NB4 (cell line): ENCODE measurements around the gene CDH4.
"Not testable (repeated sequence)": the region's sequence is repeated elsewhere in the genome, so short reads cannot be mapped to it uniquely, and the experiment has no call there.

Experiments used
- DNase-seq: peaks from one replicate; pipeline ENCODE4 v3.0.0; 2010; ENCODE audit warnings: low read depth
- H3K4me3 ChIP-seq: one replicate; pipeline ENCODE4 v1.5.1; 2011; ENCODE audit warnings: mild to moderate bottlenecking, low read depth, low read length, moderate library complexity
- MYC ChIP-seq: IDR thresholded peaks from 2 replicates; pipeline ENCODE4 v1.6.1; 2011; ENCODE audit warnings: low read depth, low read length
- POLR2A ChIP-seq: IDR thresholded peaks from 2 replicates; pipeline ENCODE4 v1.6.1; 2011; ENCODE audit warnings: mild to moderate bottlenecking; ENCODE audit not compliant: insufficient read length; ENCODE audit errors: extremely low read depth
- TF ChIP-seq, protein P1 (sequence below): IDR thresholded peaks from one replicate; pipeline ENCODE4 v1.5.1; 2012; ENCODE audit warnings: low read depth, low read length
- TF ChIP-seq, protein P2 (sequence below): IDR thresholded peaks from 2 replicates; pipeline ENCODE4 v1.6.1; 2011; ENCODE audit warnings: low read depth, low read length

CDH4 gene

DNA sequence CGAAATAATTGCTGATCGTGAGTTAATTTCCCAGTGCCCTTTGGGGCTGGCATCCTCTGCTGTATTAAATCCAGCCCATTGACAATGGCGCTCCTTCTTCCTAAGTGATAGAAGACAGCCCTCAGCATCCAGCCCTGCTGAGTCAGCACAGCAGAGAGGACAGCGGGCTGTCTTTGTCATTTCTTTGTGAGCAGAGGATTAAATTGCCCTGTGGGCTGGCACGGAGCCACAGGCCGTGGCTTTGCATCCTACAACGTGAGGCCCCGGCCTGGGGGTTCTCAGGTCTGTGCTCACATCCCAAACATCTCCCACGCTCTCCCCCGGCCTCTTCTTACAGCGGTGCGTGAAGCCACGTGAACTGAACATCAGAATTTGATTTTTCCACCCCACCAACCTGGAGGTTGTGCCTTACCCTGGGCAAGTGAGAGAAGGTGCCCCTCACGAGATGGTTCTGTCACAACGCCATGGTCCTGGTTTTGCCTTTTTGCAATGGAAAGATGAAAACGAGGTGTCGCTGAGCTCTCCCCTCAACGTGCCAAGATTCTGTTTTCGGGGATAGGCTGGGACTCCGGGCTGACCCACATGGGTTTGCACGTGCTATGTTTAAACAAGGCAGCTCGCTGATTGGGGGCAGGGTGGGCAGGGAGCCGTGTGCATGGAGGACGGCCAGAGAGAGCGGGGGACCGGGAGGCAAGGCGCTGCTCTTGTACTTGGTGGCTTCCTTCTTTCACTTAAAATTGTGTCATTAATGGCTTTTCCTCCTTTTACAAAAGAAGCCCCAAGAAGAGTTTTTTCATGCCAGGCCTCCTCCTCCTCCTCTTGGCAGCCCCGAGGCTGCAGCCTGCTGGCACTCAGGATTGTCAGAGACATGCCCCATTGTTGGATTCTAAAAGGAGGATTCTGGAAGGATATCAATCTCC is 19.5 kb downstream of the CDH4 start:
- DNase-seq: no peak
- TF ChIP-seq POLR2A (no peak), MYC (no peak)
- TF ChIP-seq, protein P1, sequence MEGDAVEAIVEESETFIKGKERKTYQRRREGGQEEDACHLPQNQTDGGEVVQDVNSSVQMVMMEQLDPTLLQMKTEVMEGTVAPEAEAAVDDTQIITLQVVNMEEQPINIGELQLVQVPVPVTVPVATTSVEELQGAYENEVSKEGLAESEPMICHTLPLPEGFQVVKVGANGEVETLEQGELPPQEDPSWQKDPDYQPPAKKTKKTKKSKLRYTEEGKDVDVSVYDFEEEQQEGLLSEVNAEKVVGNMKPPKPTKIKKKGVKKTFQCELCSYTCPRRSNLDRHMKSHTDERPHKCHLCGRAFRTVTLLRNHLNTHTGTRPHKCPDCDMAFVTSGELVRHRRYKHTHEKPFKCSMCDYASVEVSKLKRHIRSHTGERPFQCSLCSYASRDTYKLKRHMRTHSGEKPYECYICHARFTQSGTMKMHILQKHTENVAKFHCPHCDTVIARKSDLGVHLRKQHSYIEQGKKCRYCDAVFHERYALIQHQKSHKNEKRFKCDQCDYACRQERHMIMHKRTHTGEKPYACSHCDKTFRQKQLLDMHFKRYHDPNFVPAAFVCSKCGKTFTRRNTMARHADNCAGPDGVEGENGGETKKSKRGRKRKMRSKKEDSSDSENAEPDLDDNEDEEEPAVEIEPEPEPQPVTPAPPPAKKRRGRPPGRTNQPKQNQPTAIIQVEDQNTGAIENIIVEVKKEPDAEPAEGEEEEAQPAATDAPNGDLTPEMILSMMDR: no peak
- TF ChIP-seq, protein P2, sequence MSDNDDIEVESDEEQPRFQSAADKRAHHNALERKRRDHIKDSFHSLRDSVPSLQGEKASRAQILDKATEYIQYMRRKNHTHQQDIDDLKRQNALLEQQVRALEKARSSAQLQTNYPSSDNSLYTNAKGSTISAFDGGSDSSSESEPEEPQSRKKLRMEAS: no peak
- no peak overlapping the region for H3K4me3 ChIP-seq

DNA sequence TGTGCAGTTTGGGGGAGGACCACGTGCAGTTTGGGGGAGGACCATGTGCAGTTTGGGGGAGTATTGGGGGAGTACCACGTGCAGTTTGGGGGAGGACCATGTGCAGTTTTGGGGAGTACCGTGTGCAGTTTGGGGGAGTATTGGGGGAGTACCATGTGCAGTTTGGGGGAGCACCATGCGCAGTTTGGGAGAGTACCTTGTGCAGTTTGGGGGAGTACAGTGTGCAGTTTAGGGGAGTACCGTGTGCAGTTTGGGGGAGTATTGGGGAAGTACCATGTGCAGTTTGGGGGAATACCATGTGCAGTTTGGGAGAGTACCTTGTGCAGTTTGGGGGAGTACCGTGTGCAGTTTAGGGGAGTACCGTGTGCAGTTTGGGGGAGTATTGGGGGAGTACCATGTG is 21.0 kb downstream of the CDH4 start:
- not testable (repeated sequence) for DNase-seq, H3K4me3 ChIP-seq

DNA sequence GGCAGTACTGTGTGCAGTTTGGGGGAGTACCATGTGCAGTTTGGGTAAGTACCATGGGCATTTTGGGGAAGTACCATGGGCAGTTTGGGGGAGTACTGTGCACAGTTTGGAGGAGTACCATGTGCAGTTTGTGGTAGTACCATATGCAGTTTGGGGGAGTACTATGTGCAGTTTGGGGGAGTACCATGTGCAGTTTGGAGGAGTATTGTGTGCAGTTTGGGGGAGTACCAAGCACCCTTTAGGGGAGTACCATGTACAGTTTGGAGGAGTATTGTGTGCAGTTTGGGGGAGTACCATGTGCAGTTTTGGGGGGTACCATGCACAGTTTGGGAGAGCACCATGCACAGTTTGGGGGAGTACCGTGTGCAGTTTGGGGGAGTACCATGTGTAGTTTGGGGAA is 21.6 kb downstream of the CDH4 start:
- DNase-seq, H3K4me3 ChIP-seq: not testable (repeated sequence)

DNA sequence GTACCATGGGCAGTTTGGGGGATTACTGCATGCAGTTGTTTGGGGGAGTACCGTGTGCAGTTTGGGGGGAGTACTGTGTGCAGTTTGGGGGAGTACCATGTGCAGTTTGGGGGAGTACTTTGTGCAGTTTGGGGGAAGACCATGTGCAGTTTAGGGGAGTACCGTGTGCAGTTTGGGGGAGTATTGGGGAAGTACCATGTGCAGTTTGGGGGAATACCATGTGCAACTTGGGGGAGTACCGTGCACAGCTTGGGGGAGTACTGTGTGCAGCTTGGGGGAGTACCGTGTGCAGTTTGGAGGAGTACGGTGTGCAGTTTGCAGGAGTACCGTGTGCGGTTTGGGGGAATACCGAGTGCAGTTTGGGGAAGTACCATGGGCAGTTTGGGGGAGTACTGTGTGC is 22.3 kb downstream of the CDH4 start:
- TF ChIP-seq, protein P2: no peak
- TF ChIP-seq MYC (no peak), POLR2A (no peak)
- TF ChIP-seq, protein P1: no peak
- H3K4me3 ChIP-seq: no peak overlapping the region
- no peak for DNase-seq

DNA sequence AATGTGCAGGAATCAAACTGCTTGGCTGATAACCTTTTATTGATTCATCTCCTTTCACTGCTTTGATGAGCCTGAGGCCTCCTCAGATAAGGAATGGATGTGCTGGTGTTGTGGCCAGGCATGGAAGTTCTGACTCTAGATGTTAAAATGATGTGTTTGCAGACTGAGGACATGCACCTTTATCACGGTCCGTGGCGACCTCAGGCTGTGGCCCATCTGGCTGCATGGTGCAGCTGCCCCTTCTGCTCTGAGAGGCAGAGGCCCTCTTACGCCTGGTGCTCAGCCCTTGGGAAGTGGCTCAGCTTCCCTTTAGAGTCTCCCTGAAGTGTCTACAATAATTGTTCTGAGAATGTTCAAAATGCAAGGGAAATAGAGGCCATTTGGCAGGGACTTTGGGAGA is 26.2 kb downstream of the CDH4 start:
- no peak for DNase-seq
- H3K4me3 ChIP-seq: no peak overlapping the region
- TF ChIP-seq POLR2A: no peak
- TF ChIP-seq, protein P1: no peak
- TF ChIP-seq, protein P2: no peak
- TF ChIP-seq MYC: no peak

DNA sequence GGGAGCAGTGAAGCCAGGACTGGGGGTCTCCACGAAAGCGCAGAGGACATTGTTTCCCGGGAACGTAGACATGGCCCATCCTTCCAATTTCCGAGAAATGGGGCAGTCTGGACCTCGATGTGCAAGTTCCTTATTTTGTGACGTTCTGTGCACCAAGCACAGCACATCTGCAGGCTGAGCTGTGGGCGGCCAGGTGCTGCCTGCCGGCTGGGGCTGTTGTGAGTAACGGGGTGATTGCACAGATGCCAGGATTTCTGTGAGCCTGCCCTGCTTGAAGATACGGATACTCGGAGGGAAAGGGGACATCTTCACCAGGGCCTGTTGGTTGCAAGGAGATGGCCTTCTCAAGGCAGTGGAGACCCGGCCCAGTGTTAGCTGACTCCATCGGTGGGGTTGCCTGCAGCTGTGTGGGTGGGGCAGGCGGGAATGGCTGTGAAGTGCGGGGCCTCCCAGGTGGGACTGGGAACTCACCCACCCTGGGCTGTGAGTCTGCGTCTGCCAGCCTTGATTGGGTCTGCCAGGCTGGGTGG is 27.6 kb downstream of the CDH4 start:
- no peak overlapping the region for H3K4me3 ChIP-seq
- DNase-seq: no peak
- TF ChIP-seq, protein P1: no peak
- TF ChIP-seq POLR2A: no peak
- TF ChIP-seq, protein P2: no peak
